ENCODE results near the gene PHETA2.

The PHETA2 gene, protein sequence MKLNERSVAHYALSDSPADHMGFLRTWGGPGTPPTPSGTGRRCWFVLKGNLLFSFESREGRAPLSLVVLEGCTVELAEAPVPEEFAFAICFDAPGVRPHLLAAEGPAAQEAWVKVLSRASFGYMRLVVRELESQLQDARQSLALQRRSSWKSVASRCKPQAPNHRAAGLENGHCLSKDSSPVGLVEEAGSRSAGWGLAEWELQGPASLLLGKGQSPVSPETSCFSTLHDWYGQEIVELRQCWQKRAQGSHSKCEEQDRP

DNA sequence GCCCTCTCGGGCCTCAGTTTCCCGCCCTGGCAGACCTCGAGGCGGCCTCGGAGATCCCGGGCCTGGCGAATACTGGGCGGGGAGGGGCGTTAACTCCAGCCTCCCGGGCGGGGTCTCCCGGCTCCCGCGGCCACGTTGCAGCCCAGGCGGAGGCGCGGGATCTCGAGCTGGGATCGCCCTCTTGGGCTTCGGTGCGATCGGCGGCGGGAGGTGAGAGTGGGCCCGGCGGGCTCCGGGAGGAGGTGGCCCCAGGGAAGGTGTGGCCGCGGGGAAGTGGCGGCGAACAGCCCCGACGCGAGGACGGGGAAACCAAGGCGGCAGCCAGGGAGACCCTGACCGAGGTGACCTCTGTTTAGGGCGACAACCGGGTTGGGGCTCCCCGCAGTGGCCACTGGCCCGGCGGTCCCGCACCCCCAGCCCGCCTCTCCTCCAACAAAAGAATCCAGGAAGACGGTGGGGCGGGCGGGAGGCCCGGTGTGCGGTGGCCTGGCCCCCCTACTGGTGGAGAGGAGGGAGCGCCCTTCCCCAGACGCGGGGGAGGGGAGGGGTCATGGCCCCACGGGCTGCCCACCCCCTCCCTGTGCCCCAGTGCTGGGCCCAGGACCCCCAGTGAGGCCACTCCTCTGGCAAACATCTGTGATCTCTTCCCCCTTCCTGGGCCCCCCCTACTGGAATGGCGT is at the start of gene PHETA2:
Gene PHETA2 (plus strand): TSS at position 117 of the 680 bp plus-strand sequence. CDS start 3,046 bp downstream, outside the sequence.
- DNase-seq (ENCODE audit: low read depth in 2 of 2): peak; percentile 32 to 45

DNA sequence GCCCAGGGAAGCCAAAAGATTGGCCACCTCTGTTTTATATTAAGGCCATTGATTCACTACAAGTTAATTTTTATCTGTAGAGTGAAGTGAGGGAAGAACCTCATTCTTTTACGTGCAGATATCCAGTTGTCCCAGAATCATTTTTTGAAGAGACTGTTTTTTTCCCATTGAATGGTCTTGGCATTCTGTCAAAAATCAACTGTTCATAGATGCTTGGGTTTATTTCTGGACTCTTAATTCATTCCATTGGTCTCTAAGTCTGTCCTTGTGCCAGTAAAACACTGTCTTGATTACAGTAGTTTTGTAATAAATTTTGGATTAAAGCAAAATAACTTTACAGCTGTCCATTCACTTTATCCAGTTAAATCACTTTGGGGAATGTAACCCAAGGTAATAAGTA is 48.6 kb upstream of the PHETA2 start:
- no peak for DNase-seq (ENCODE audit: low read depth in 2 of 2)

- no peak for DNase-seq (ENCODE audit: low read depth in 2 of 2)
These were observed 47.3 kb upstream of the PHETA2 start for GRCh38 chr22:42026705-42027104.

DNA sequence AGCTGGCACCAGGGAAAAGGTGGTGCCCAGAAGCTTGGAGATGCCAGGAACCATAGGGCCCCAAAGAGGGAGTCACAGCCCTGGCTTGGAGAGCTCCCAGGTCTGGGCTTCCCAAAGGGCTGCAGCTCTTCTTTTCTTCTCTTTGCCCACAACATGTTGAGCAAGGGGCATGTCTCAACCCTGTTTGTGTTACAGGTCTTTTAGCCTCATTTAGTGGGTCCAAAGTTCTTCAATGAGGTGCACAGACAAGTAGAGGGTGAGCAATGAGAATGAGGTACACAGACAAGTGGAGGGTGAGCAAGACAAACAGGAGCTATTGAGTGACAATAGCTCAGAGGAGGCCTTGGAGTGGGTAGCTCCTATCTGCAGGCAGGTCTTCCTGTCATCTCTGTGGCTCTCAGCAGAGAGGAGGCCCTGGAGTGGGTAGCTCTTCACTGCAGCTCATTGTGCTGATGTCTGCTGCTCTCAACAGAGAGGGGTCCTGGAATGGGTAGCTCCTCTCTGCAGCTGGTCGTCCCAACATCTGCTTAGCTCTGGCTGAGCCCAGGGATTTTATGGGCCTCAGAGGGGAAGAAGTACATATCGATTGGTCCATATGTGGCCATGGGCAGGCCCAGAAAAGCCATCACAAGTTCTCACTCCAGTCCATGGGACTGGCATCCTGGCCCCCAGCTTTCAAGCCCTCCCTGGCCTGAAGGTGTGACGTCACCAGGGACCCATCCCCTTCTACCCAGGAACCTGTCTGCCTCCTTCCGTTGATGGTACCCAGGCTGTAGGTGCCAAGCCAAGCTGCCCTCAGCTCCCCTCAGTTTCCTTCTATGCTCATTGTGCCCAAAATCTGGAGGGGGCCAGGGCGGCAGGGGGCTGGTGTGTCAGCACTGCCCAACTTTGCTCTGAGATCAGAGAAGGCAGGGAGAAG is 40.5 kb upstream of the PHETA2 start:
- no peak for DNase-seq (ENCODE audit: low read depth in 2 of 2)

- no peak for DNase-seq (ENCODE audit: low read depth in 2 of 2)
These were observed 38.8 kb upstream of the PHETA2 start for GRCh38 chr22:42035256-42035655.

GRCh38 chr22:42039271-42039670 is 34.8 kb upstream of the PHETA2 start:
- no peak for DNase-seq (ENCODE audit: low read depth in 2 of 2)

DNA sequence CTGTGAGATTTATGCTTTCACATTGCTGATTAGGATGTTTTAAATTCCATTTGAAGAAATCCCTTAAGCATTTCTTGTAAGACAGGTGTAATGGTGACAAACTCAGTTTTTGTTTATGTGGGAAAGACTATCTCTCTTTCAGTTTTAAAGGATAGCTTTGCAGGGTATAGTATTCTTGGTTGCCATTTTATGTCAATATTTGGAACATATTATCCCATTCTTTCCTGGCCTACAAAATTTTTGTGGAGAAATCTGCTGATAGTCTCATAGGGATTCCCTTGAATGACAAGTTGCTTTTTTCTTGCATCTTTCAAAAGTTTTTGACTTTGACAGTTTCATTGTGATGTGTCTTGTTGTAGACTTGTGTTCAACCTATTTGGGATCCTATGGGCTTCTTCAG is 32.3 kb upstream of the PHETA2 start:
- DNase-seq (ENCODE audit: low read depth in 2 of 2): no peak

GRCh38 chr22:42050641-42051180 is 23.3 kb upstream of the PHETA2 start:
- DNase-seq (ENCODE audit: low read depth in 2 of 2): no peak

DNA sequence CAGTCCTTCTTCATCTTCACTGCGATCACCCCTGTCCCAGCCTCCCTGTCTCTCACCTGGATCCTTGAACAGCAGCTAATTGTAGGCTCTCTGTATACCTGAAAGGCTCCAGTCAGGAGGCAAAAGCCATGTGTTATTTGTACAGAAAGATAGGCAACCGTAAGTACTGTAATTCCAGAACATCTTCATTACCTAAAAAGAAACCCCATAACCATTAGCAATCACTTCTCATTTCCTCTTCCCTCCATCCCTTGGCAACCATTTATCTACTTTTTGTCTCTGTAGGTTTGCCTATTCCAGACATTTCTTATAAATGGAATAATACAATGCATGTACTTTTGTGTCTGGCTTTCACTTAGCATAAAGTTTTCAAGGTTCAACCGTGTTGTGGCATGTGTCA is 21.3 kb upstream of the PHETA2 start:
- no peak for DNase-seq (ENCODE audit: low read depth in 2 of 2)

- no peak for DNase-seq (ENCODE audit: low read depth in 2 of 2)
These were observed 17.1 kb upstream of the PHETA2 start for GRCh38 chr22:42056757-42057511.

DNA sequence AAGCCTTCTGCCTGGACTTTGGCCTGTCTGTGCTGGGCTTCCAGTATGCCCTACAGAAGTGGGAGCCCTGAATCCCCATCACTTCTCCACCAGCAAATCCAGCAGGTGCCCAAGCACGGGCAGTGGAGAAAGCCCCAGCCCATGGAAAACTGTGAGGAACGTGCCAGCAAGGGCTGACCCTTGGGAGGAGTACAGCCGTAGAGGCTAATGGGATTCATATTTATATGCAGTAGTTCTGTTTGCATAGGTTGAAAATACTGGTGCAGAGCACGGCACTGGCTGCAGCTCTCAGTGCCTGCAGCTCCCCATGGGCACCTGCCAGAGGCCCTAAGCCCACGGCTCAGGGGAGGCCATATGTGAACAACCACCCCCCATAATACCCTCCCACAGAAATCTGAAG is 13.6 kb upstream of the PHETA2 start:
- no peak for DNase-seq (ENCODE audit: low read depth in 2 of 2)

- no peak for DNase-seq (ENCODE audit: low read depth in 2 of 2)
These were observed 13.0 kb upstream of the PHETA2 start for GRCh38 chr22:42061041-42061440.

- no peak for DNase-seq (ENCODE audit: low read depth in 2 of 2)
These were observed 11.4 kb upstream of the PHETA2 start for GRCh38 chr22:42062506-42063170.

GRCh38 chr22:42064629-42065028 is 9.4 kb upstream of the PHETA2 start:
- DNase-seq (ENCODE audit: low read depth in 2 of 2): no peak

DNA sequence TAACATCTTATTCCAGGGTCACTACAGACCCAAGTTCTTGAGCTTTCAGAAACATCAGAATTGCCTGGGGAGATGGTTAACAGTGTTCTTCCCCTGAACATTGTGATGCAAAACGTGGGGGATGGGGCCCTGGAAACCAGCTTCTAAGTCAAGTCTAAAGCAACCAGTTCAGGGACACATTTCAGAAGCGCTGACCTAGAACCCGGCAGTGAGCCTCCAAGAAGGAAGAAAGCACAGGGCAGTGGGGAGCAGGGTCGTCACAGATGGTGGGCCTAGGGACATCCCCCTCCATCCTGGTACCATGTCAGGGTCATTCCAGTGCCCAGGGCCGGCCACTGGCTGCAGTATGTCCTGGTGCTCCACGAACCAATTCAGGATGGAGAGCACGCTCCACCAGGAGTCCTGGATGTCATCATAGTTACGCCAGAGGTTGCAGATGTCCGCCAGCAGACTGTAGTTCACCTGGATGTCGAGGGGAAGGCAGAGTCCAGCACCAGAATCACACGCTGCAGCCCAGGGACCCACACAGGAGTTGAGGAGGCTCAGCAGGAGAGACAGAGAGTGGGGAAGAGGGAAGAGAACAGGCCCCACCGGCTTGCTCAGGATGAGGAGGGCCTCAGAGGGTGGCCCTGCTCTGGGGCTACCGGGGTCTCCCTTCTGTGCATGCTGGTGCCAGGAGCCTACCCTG is 8.5 kb upstream of the PHETA2 start:
- DNase-seq (ENCODE audit: low read depth in 2 of 2): no peak

DNA sequence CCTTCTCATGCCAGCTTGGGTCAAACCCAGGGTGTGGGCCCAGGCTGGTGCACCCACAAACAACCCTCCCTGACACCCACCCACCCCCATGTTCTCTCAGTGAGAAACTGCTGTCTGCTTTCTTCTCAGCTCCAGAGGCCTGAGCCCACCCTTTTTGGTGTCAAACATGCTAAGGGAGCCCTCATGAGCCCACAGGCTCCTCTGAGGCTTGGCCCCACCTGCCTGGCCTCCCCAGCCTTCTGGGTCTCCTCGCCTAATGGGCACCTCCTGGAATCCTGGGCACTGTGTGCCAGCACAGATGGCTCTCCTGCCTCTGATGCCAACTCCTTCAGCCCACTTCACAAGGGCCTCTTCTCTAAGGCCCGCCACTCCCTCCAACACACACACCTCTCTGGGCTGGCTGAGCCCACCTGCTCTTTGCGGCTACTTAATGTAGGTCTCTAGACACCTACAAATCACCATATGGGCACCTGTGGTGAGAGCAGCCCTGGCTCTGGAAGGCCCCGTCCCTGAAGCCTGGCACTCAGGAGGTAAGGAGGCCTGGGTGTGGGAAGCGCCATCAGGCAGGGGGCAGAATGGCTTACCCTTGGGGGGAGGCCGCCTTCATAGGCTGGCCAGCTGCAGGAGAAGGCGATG is 7.8 kb upstream of the PHETA2 start:
- no peak for DNase-seq (ENCODE audit: low read depth in 2 of 2)

- no peak for DNase-seq (ENCODE audit: low read depth in 2 of 2)
These were observed 7.1 kb upstream of the PHETA2 start for GRCh38 chr22:42066937-42067336.

DNA sequence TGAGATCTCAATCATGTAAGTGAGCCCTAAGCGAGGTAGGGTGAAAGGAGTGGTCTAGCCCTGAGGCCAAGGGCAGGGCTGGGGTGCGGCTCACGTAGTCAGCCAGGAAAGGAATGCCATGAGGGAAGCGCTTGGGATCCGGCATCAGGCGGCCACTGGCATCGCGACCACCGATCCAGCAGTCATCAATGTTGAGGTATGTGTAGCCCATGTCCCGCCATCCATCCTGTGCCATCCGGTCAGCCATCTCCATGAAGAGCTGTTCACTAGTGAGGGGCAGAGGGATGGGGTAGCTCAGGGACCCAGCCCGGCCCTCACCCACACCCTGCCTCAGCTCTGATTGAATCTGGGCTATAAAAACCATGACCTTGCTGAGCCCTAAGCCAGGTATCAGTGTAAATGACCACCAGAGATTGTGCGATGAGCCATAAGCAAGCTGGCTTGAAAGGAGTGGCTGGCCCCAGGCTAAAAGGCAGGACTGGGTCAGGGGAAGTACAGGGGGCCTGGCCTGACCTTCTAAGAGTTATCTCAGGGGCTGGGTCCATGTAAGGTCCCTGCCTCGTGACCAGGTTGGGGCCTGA is 6.3 kb upstream of the PHETA2 start:
- DNase-seq (ENCODE audit: low read depth in 2 of 2): no peak

- no peak for DNase-seq (ENCODE audit: low read depth in 2 of 2)
These were observed 5.8 kb upstream of the PHETA2 start for GRCh38 chr22:42068291-42068690.
